ENCODE results near the gene MRPS22.

DNA sequence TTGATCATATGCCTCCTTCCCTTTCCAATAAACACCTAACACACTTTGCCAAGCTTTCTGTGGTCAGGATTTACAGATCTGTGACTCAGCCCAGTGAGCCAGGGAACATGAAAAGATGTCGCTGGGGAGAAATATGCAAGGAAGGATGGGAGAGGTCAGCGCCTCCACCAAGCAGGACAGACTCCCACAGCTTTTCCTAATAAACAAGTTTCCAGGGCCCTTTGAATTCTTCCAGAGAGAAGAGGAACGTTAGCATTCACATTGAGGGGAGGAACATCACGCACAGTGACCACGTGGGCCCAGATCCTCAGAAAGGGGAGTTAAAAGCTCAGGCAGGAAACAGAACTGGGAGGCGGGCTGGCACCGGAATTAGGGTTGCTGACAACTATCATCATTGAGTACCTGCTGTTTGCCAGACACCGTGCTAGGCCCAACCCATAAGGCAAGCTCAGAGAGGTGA is 33.3 kb upstream of the MRPS22 start:
- TF ChIP-seq, protein P1, sequence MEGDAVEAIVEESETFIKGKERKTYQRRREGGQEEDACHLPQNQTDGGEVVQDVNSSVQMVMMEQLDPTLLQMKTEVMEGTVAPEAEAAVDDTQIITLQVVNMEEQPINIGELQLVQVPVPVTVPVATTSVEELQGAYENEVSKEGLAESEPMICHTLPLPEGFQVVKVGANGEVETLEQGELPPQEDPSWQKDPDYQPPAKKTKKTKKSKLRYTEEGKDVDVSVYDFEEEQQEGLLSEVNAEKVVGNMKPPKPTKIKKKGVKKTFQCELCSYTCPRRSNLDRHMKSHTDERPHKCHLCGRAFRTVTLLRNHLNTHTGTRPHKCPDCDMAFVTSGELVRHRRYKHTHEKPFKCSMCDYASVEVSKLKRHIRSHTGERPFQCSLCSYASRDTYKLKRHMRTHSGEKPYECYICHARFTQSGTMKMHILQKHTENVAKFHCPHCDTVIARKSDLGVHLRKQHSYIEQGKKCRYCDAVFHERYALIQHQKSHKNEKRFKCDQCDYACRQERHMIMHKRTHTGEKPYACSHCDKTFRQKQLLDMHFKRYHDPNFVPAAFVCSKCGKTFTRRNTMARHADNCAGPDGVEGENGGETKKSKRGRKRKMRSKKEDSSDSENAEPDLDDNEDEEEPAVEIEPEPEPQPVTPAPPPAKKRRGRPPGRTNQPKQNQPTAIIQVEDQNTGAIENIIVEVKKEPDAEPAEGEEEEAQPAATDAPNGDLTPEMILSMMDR (IDR thresholded peaks at IDR 0.05; ENCODE audit: extremely low read depth in 1 of 2, insufficient read depth in 1 of 2, low read depth in 1 of 2, low read length in 2 of 2): no peak
- no peak for TF ChIP-seq EZH2 (IDR thresholded peaks at IDR 0.05; ENCODE audit: borderline replicate concordance, low read depth, low read length, severe bottlenecking)
- no peak for TF ChIP-seq POLR2A (IDR thresholded peaks at IDR 0.05; ENCODE audit: low read depth, low read length)
- TF ChIP-seq, protein P2, sequence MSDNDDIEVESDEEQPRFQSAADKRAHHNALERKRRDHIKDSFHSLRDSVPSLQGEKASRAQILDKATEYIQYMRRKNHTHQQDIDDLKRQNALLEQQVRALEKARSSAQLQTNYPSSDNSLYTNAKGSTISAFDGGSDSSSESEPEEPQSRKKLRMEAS (IDR thresholded peaks at IDR 0.05; ENCODE audit: insufficient read depth, insufficient read length): no peak

All from endothelial cell of umbilical vein (primary cell).